GM19351 (cell line): ENCODE measurements around the gene RRAGB.
"Not testable (repeated sequence)": the region's sequence is repeated elsewhere in the genome, so short reads cannot be mapped to it uniquely, and the experiment has no call there.

Experiments
- ATAC-seq: cut with Tn5 transposase; IDR thresholded peaks from one replicate; pipeline ENCODE4 v1.9.1; 2021; ENCODE audit warnings: mild to moderate bottlenecking, moderate library complexity; ENCODE audit not compliant: unreplicated experiment

Gene RRAGB

GRCh38 chrX:55717521-55718497 is at the start of gene RRAGB:
RRAGB (plus strand) TSS chrX:55717749; CDS start chrX:55718328, 579 bp downstream.
- ATAC-seq: peak; percentile 91

GRCh38 chrX:55668084-55668483 is 49.5 kb upstream of the RRAGB start:
- no peak for ATAC-seq

- not testable (repeated sequence) for ATAC-seq
Observed at GRCh38 chrX:55688579-55688978, 29.0 kb upstream of the RRAGB start.

GRCh38 chrX:55695227-55696018 is 22.1 kb upstream of the RRAGB start:
- ATAC-seq: no peak

- no peak for ATAC-seq
Observed at GRCh38 chrX:55697381-55697780, 20.2 kb upstream of the RRAGB start.

GRCh38 chrX:55702671-55703070 is 14.9 kb upstream of the RRAGB start:
- ATAC-seq: no peak

GRCh38 chrX:55703436-55703835 is 14.1 kb upstream of the RRAGB start:
- ATAC-seq: not testable (repeated sequence)

GRCh38 chrX:55705066-55705465 is 12.5 kb upstream of the RRAGB start:
- ATAC-seq: not testable (repeated sequence)

GRCh38 chrX:55709735-55710134 is 7.8 kb upstream of the RRAGB start:
- ATAC-seq: no peak

GRCh38 chrX:55710701-55711100 is 6.8 kb upstream of the RRAGB start:
- no peak for ATAC-seq

GRCh38 chrX:55713631-55714030 is 3.9 kb upstream of the RRAGB start:
- ATAC-seq: no peak

- ATAC-seq: no peak
Observed at GRCh38 chrX:55714161-55714560, 3.4 kb upstream of the RRAGB start.

- no peak for ATAC-seq
Observed at GRCh38 chrX:55715847-55716246, 1.7 kb upstream of the RRAGB start.

GRCh38 chrX:55716937-55717336 is 612 bp upstream of the RRAGB start:
- ATAC-seq: no peak

- ATAC-seq: no peak
Observed at GRCh38 chrX:55731826-55732225, 14.3 kb downstream of the RRAGB start.

GRCh38 chrX:55738969-55739368 is 21.4 kb downstream of the RRAGB start:
- ATAC-seq: no peak

GRCh38 chrX:55742649-55743048 is 25.1 kb downstream of the RRAGB start:
- no peak for ATAC-seq

GRCh38 chrX:55748463-55748862 is 30.9 kb downstream of the RRAGB start:
- not testable (repeated sequence) for ATAC-seq

- no peak for ATAC-seq
Observed at GRCh38 chrX:55750256-55750655, 32.7 kb downstream of the RRAGB start.

GRCh38 chrX:55754861-55755294 is 37.3 kb downstream of the RRAGB start:
- ATAC-seq: peak; percentile 95

GRCh38 chrX:55758033-55758432 is 40.5 kb downstream of the RRAGB start:
- ATAC-seq: no peak

- no peak for ATAC-seq
Observed at GRCh38 chrX:55759478-55759877, 41.9 kb downstream of the RRAGB start.
